ENCODE data around the gene TRIP13. TPM values are rescaled to one million over a fixed set of nuclear protein-coding genes. Genes with fewer than 3 reads are reported as not detected.

The TRIP13 gene
- total and polyA plus RNA-seq, 2 of the 4 experiments (the other 2 are of a cell fraction): 17.1 to 35.5 TPM

GRCh38 chr5:865168-865521, 27.5 kb upstream of the TRIP13 start:
- intact Hi-C loops (cut with micrococcal nuclease) (no loop called here), in situ Hi-C loops (cut with MboI; ENCODE audit: low sequenced_read_pairs) (no loop called here), dilution Hi-C loops (cut with HindIII; ENCODE audit: low sequenced_read_pairs, unreplicated experiment) (no loop called here)
- Histone ChIP-seq H3K79me1 (ENCODE audit: low read depth in 1 of 2, low read length in 2 of 2) (peaks cover 2 to 4% of the 10 kb centered on the region in 2 experiments; a peak in 3 of 4 replicates), H2AFZ (replicated peaks; ENCODE audit: low read length, poor library complexity) (no peak overlapping the region), H4K91ac (ENCODE audit: insufficient read depth, low read depth, low read length) (no peak overlapping the region), H3K4me3 (ENCODE audit: insufficient read depth, low read depth, low read length) (no peak overlapping the region), H3K4ac (ENCODE audit: low read depth, low read length) (no peak overlapping the region), H3K4me2 (ENCODE audit: low read depth, low read length) (no peak overlapping the region), H3K56ac (ENCODE audit: extremely low read depth, insufficient read depth, low read length) (no peak overlapping the region), H3K9me3 (ENCODE audit: control insufficient read depth, insufficient read depth, low read length) (no peaks in the 10 kb centered on the region), H3K9ac (ENCODE audit: low read depth, low read length) (no peak overlapping the region), H3K4me1 (ENCODE audit: control insufficient read depth, insufficient read depth, low read length) (no peaks in the 10 kb centered on the region), H3K9me1 (ENCODE audit: insufficient read depth, low read length) (no peaks in the 10 kb centered on the region), H2BK120ac (ENCODE audit: low read depth, low read length) (no peak overlapping the region), H3K18ac (ENCODE audit: low read depth, low read length) (no peak overlapping the region), H2AK5ac (ENCODE audit: low read depth, low read length) (no peak overlapping the region), H2AK9ac (replicated peaks; ENCODE audit: low read depth, low read length, poor library complexity) (no peak overlapping the region), H3K23ac (ENCODE audit: low read depth, low read length) (no peak overlapping the region), H3K14ac (replicated peaks; ENCODE audit: low read depth, low read length) (no peak overlapping the region), H3K36me3 (ENCODE audit: control insufficient read depth, insufficient read depth, low read length) (peaks cover 61% of the 10 kb centered on the region), H2BK15ac (ENCODE audit: low read depth, low read length) (no peak overlapping the region), H3K27ac (ENCODE audit: insufficient read depth, low read length) (no peak overlapping the region), H2BK20ac (ENCODE audit: low read depth, low read length) (no peak overlapping the region), H3K27me3 (ENCODE audit: control insufficient read depth, insufficient read depth, low read length) (no peaks in the 10 kb centered on the region), H2BK5ac (ENCODE audit: low read depth, low read length, poor library complexity, severe bottlenecking) (no peak overlapping the region), H4K20me1 (ENCODE audit: insufficient read depth, low read length) (peaks cover 16% of the 10 kb centered on the region), H4K5ac (ENCODE audit: low read depth, low read length) (no peak overlapping the region), H4K8ac (ENCODE audit: low read depth in 2 of 2, low read length in 2 of 2) (no peak overlapping the region)
- WGBS, 2 experiments (ENCODE audit: extremely low coverage in 2 of 2, insufficient read length in 1 of 2): 87% methylated on average over 18 of the region's 24 CpGs; no CpG with 5 or more reads in 1 of the 2 experiments
- BruUV-seq (replicated peaks): no TSS peak
- ChIA-PET CTCF (no interaction called here), POLR2A (ENCODE audit: unreplicated experiment) (no interaction called here)
- TF ChIP-seq CEBPB (IDR thresholded peaks at IDR 0.05; ENCODE audit: low read depth, low read length): no peak
- TF ChIP-seq MXI1 (IDR thresholded peaks at IDR 0.05; ENCODE audit: borderline replicate concordance, low read depth, low read length): no peak
- no peak for TF ChIP-seq POLR2A (IDR thresholded peaks at IDR 0.05; ENCODE audit: low read depth, low read length)
- DNase-seq (no peak), ATAC-seq (ENCODE audit: low read depth) (no peak)

Data from IMR-90 (cell line).